ES-I3 (cell line): ENCODE data around the gene TLL1.

Experiments
- H3K36me3 ChIP-seq: 2 replicates; pipeline ENCODE4 v1.6.1; 2013; ENCODE audit warnings: mild to moderate bottlenecking, low read length, control low read depth, moderate library complexity; ENCODE audit not compliant: insufficient read depth
- H3K4me1 ChIP-seq: 2 replicates; pipeline ENCODE4 v1.6.1; 2013; ENCODE audit warnings: mild to moderate bottlenecking, control low read depth, low read length; ENCODE audit not compliant: insufficient read depth
- H3K9ac ChIP-seq: 2 replicates; pipeline ENCODE4 v1.6.1; 2013; ENCODE audit warnings: low read depth, mild to moderate bottlenecking, low read length, moderate library complexity
- H3K9me3 ChIP-seq: 2 replicates; pipeline ENCODE4 v1.6.1; 2013; ENCODE audit warnings: mild to moderate bottlenecking, low read length, moderate library complexity; ENCODE audit not compliant: control insufficient read depth, insufficient read depth

TLL1 gene

GRCh38 chr4:165926307-165926706, 53.3 kb downstream of the TLL1 start:
- Histone ChIP-seq H3K9ac (no peak overlapping the region), H3K36me3 (no peaks in the 10 kb centered on the region), H3K9me3 (no peaks in the 10 kb centered on the region), H3K4me1 (no peaks in the 10 kb centered on the region; the same call in 1 of the 2 replicates)

- no peak overlapping the region for H3K9ac ChIP-seq
- H3K36me3 ChIP-seq = no peaks in the 10 kb centered on the region
- H3K4me1 ChIP-seq = peaks cover 2% of the 10 kb centered on the region; the same call in 1 of the 2 replicates
- H3K9me3 ChIP-seq = no peaks in the 10 kb centered on the region
Observed at GRCh38 chr4:165927366-165927765, 54.3 kb downstream of the TLL1 start.

GRCh38 chr4:165927815-165928214, 54.8 kb downstream of the TLL1 start:
- peaks cover 2% of the 10 kb centered on the region; the same call in 1 of the 2 replicates for H3K4me1 ChIP-seq
- no peak overlapping the region for H3K9ac ChIP-seq
- no peaks in the 10 kb centered on the region for H3K9me3 ChIP-seq
- H3K36me3 ChIP-seq = no peaks in the 10 kb centered on the region

GRCh38 chr4:165928601-165929000, 55.6 kb downstream of the TLL1 start:
- Histone ChIP-seq H3K9me3 (no peaks in the 10 kb centered on the region), H3K36me3 (no peaks in the 10 kb centered on the region), H3K4me1 (peaks cover 2% of the 10 kb centered on the region; the same call in 1 of the 2 replicates), H3K9ac (no peak overlapping the region)

- H3K9ac ChIP-seq = no peak overlapping the region
- H3K9me3 ChIP-seq = no peaks in the 10 kb centered on the region
Observed at GRCh38 chr4:165929662-165930061, 56.6 kb downstream of the TLL1 start.

GRCh38 chr4:165931741-165932140, 58.7 kb downstream of the TLL1 start:
- no peaks in the 10 kb centered on the region for H3K36me3 ChIP-seq
- no peaks in the 10 kb centered on the region for H3K9me3 ChIP-seq
- peaks cover 2% of the 10 kb centered on the region; the same call in 1 of the 2 replicates for H3K4me1 ChIP-seq

More at GRCh38 chr4:165929662-165930061, 56.6 kb downstream of the TLL1 start:
- Histone ChIP-seq H3K36me3 (no peaks in the 10 kb centered on the region), H3K4me1 (peaks cover 2% of the 10 kb centered on the region; the same call in 1 of the 2 replicates)

GRCh38 chr4:165944900-165945299, 71.9 kb downstream of the TLL1 start:
- no peaks in the 10 kb centered on the region for H3K9me3 ChIP-seq
- no peaks in the 10 kb centered on the region for H3K36me3 ChIP-seq
- no peaks in the 10 kb centered on the region for H3K4me1 ChIP-seq
- H3K9ac ChIP-seq = no peak overlapping the region

More at GRCh38 chr4:165931741-165932140, 58.7 kb downstream of the TLL1 start:
- no peak overlapping the region for H3K9ac ChIP-seq

- Histone ChIP-seq H3K9ac (no peak overlapping the region), H3K36me3 (no peaks in the 10 kb centered on the region), H3K4me1 (no peaks in the 10 kb centered on the region), H3K9me3 (no peaks in the 10 kb centered on the region)
Observed at GRCh38 chr4:165945991-165946390, 73.0 kb downstream of the TLL1 start.

- H3K4me1 ChIP-seq = no peaks in the 10 kb centered on the region
- no peaks in the 10 kb centered on the region for H3K9me3 ChIP-seq
- H3K36me3 ChIP-seq = no peaks in the 10 kb centered on the region
- no peak overlapping the region for H3K9ac ChIP-seq
Observed at GRCh38 chr4:165947019-165947418, 74.0 kb downstream of the TLL1 start.

- Histone ChIP-seq H3K9me3 (no peaks in the 10 kb centered on the region), H3K9ac (no peak overlapping the region), H3K36me3 (no peaks in the 10 kb centered on the region), H3K4me1 (no peaks in the 10 kb centered on the region)
Observed at GRCh38 chr4:165953181-165953580, 80.1 kb downstream of the TLL1 start.

- Histone ChIP-seq H3K9me3 (peaks cover 9% of the 10 kb centered on the region), H3K36me3 (no peaks in the 10 kb centered on the region), H3K9ac (no peak overlapping the region), H3K4me1 (no peaks in the 10 kb centered on the region)
Observed at GRCh38 chr4:165963621-165964020, 90.6 kb downstream of the TLL1 start.

- Histone ChIP-seq H3K4me1 (no peaks in the 10 kb centered on the region), H3K36me3 (no peaks in the 10 kb centered on the region), H3K9me3 (peaks cover 9% of the 10 kb centered on the region), H3K9ac (no peak overlapping the region)
Observed at GRCh38 chr4:165964591-165964990, 91.6 kb downstream of the TLL1 start.

GRCh38 chr4:165965503-165965902, 92.5 kb downstream of the TLL1 start:
- Histone ChIP-seq H3K9me3 (peaks cover 9% of the 10 kb centered on the region), H3K9ac (no peak overlapping the region), H3K4me1 (no peaks in the 10 kb centered on the region), H3K36me3 (no peaks in the 10 kb centered on the region)

- Histone ChIP-seq H3K4me1 (no peaks in the 10 kb centered on the region), H3K36me3 (no peaks in the 10 kb centered on the region), H3K9ac (no peak overlapping the region), H3K9me3 (peaks cover 9% of the 10 kb centered on the region)
Observed at GRCh38 chr4:165966833-165967232, 93.8 kb downstream of the TLL1 start.

- no peak overlapping the region for H3K9ac ChIP-seq
- H3K9me3 ChIP-seq = peaks cover 9% of the 10 kb centered on the region
- no peaks in the 10 kb centered on the region for H3K36me3 ChIP-seq
- H3K4me1 ChIP-seq = no peaks in the 10 kb centered on the region
Observed at GRCh38 chr4:165967486-165967885, 94.4 kb downstream of the TLL1 start.
